ENCODE results near the gene FANCE.

DNA sequence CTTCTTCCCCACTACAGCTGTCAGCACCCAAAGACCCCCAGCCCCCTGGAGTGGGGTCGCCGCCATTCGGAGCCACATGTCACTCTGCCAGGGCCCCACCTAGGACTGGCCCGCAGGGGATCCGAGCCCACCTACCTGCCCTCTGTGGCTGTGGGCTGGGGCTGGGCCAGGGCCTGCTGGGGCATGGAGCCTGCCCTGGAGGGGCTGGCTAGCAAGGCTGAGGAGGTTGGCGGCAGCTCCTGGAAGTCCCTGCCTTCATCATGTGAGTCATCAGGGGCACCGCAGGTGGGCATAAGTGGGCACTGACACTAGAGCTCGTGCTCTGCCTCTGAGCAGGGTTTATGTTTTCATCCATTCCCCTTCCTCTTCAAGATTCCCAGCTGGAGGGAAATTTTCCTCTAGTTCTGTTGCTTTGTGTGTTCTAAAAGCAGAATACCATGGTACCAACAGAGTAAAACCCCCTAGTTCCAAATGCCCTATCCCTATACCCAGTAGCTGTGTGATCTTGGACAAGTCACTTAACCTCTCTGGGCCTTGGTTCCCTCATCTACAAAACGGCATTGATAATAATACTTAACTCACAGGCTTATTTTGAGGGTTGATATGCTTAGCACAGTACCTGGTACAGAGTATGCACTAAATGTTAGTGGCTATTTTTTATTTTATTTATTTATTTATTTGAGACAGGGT, 8.7 kb upstream of the FANCE start:
- no peak for TF ChIP-seq POLR2A (IDR thresholded peaks at IDR 0.05)
- TF ChIP-seq, protein P1, sequence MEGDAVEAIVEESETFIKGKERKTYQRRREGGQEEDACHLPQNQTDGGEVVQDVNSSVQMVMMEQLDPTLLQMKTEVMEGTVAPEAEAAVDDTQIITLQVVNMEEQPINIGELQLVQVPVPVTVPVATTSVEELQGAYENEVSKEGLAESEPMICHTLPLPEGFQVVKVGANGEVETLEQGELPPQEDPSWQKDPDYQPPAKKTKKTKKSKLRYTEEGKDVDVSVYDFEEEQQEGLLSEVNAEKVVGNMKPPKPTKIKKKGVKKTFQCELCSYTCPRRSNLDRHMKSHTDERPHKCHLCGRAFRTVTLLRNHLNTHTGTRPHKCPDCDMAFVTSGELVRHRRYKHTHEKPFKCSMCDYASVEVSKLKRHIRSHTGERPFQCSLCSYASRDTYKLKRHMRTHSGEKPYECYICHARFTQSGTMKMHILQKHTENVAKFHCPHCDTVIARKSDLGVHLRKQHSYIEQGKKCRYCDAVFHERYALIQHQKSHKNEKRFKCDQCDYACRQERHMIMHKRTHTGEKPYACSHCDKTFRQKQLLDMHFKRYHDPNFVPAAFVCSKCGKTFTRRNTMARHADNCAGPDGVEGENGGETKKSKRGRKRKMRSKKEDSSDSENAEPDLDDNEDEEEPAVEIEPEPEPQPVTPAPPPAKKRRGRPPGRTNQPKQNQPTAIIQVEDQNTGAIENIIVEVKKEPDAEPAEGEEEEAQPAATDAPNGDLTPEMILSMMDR (IDR thresholded peaks at IDR 0.05) = no peak
- TF ChIP-seq EP300 (IDR thresholded peaks at IDR 0.05) = no peak
